Mammary epithelial cell (primary cell): Measurements from ENCODE around the gene VARS1.

Source experiments
- CTCF ChIP-seq, 2 donors: IDR thresholded peaks in 1 of 2; conservative IDR thresholded peaks in 1 of 2; 2 replicates each; pipeline ENCODE4 v1.5.1; 2011 to 2012; ENCODE audit warnings: inconsistent platforms in 2 of 2, low read length in 2 of 2, mild to moderate bottlenecking in 2 of 2, control low read depth in 1 of 2, low read depth in 1 of 2; ENCODE audit not compliant: insufficient read depth in 1 of 2; ENCODE audit errors: extremely low read depth in 1 of 2
- EZH2 ChIP-seq: IDR thresholded peaks from 2 replicates; pipeline ENCODE4 v1.6.1; 2012; ENCODE audit warnings: low read length, inconsistent platforms, borderline replicate concordance

DNA sequence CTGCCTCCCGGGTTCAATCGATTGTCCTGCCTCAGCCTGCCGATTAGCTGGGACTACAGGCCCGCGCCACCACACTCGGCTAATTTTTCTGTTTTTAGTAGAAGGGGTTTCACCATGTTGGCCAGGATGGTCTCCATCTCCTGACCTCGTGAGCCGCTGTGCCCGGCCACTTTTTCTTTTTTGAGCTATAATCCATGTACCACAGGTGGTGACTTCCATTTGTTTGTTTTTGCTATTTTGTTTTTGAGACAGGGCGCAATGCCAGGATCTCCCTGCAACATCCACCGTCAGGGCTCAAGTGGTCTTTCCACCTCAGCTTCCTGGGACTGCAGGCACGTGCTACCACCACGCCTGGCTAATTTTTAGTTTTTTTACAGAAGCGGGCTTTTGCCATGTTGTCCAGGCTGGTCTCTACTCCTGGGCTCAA, 40.5 kb upstream of the VARS1 start:
- TF ChIP-seq CTCF (conservative IDR thresholded peaks at IDR 0.05 in 1 of 2, IDR thresholded peaks at IDR 0.05 in 1 of 2; ENCODE audit: extremely low read depth in 1 of 2, insufficient read depth in 1 of 2, low read depth in 1 of 2, low read length in 2 of 2) (no peak), EZH2 (no peak)
